ENCODE data around the gene CDH13. TPM values are rescaled to one million over a fixed set of nuclear protein-coding genes. Genes with fewer than 3 reads are reported as not detected.

Gene CDH13
- total and polyA plus RNA-seq, 2 experiments from 2014 or later, result 2.9 to 4.8 TPM

- no peak for TF ChIP-seq CTCF (IDR thresholded peaks at IDR 0.05; ENCODE audit: low read depth, low read length)
- Histone ChIP-seq H3K9me3 (ENCODE audit: low read depth) (no peaks in the 10 kb centered on the region), H3K4me1 (ENCODE audit: low read depth) (no peaks in the 10 kb centered on the region), H3K27ac (no peak overlapping the region), H3K27me3 (peaks cover 24% of the 10 kb centered on the region), H3K36me3 (no peaks in the 10 kb centered on the region), H3K4me3 (no peak overlapping the region)
- DNase-seq (ENCODE audit: low read depth in 1 of 2, low spot score in 1 of 2), result peak in 1 of 2 donors; percentile 59
Measured at GRCh38 chr16:83458612-83459011, 831.8 kb downstream of the CDH13 start.

- Histone ChIP-seq H3K4me3 (no peak overlapping the region), H3K27me3 (peaks cover 32% of the 10 kb centered on the region), H3K36me3 (no peaks in the 10 kb centered on the region), H3K4me1 (ENCODE audit: low read depth) (peaks cover 9% of the 10 kb centered on the region), H3K27ac (no peak overlapping the region), H3K9me3 (ENCODE audit: low read depth) (no peaks in the 10 kb centered on the region)
- no peak for TF ChIP-seq CTCF (IDR thresholded peaks at IDR 0.05; ENCODE audit: low read depth, low read length)
- DNase-seq (ENCODE audit: low read depth in 1 of 2, low spot score in 1 of 2), result peak in 1 of 2 donors; percentile 17
Measured at GRCh38 chr16:83464991-83465390, 838.2 kb downstream of the CDH13 start.

- DNase-seq (ENCODE audit: low read depth in 1 of 2, low spot score in 1 of 2), result peak in 1 of 2 donors; percentile 21
- no peak overlapping the region for H3K27ac ChIP-seq
Measured at GRCh38 chr16:83470416-83470815, 843.6 kb downstream of the CDH13 start.

GRCh38 chr16:83472776-83473501, 846.2 kb downstream of the CDH13 start:
- no peak for TF ChIP-seq CTCF (IDR thresholded peaks at IDR 0.05; ENCODE audit: low read depth, low read length)
- peak in 1 of 2 donors; percentile 70 for DNase-seq (ENCODE audit: low read depth in 1 of 2, low spot score in 1 of 2)
- Histone ChIP-seq H3K9me3 (ENCODE audit: low read depth) (no peaks in the 10 kb centered on the region), H3K27ac (no peak overlapping the region), H3K4me1 (ENCODE audit: low read depth) (no peaks in the 10 kb centered on the region), H3K4me3 (no peak overlapping the region), H3K36me3 (no peaks in the 10 kb centered on the region), H3K27me3 (peaks cover 33% of the 10 kb centered on the region)

More at GRCh38 chr16:83470416-83470815, 843.6 kb downstream of the CDH13 start:
- H3K27me3 ChIP-seq, result peaks cover 46% of the 10 kb centered on the region
- H3K9me3 ChIP-seq (ENCODE audit: low read depth), result no peaks in the 10 kb centered on the region
- H3K36me3 ChIP-seq, result no peaks in the 10 kb centered on the region
- no peak overlapping the region for H3K4me3 ChIP-seq
- H3K4me1 ChIP-seq (ENCODE audit: low read depth), result peaks cover 6% of the 10 kb centered on the region
- no peak for TF ChIP-seq CTCF (IDR thresholded peaks at IDR 0.05; ENCODE audit: low read depth, low read length)

GRCh38 chr16:83473926-83474650, 847.3 kb downstream of the CDH13 start:
- Histone ChIP-seq H3K9me3 (ENCODE audit: low read depth) (no peaks in the 10 kb centered on the region), H3K27ac (no peak overlapping the region), H3K36me3 (no peaks in the 10 kb centered on the region), H3K4me3 (no peak overlapping the region), H3K4me1 (ENCODE audit: low read depth) (no peaks in the 10 kb centered on the region), H3K27me3 (peaks cover 33% of the 10 kb centered on the region)
- no peak for DNase-seq (ENCODE audit: low read depth in 1 of 2, low spot score in 1 of 2)
- TF ChIP-seq CTCF (IDR thresholded peaks at IDR 0.05; ENCODE audit: low read depth, low read length), result no peak

All from cardiac muscle cell (in vitro differentiated cells and primary cell).